MV-4-11 (cell line): ENCODE measurements around the gene REXO1.
"Not testable (repeated sequence)": the region's sequence is repeated elsewhere in the genome, so short reads cannot be mapped to it uniquely, and the experiment has no call there.

Experiments used
- DNase-seq: peaks from one replicate; lab custom pipeline; 2025; lab: John Stamatoyannopoulos, UW

The REXO1 gene

DNA sequence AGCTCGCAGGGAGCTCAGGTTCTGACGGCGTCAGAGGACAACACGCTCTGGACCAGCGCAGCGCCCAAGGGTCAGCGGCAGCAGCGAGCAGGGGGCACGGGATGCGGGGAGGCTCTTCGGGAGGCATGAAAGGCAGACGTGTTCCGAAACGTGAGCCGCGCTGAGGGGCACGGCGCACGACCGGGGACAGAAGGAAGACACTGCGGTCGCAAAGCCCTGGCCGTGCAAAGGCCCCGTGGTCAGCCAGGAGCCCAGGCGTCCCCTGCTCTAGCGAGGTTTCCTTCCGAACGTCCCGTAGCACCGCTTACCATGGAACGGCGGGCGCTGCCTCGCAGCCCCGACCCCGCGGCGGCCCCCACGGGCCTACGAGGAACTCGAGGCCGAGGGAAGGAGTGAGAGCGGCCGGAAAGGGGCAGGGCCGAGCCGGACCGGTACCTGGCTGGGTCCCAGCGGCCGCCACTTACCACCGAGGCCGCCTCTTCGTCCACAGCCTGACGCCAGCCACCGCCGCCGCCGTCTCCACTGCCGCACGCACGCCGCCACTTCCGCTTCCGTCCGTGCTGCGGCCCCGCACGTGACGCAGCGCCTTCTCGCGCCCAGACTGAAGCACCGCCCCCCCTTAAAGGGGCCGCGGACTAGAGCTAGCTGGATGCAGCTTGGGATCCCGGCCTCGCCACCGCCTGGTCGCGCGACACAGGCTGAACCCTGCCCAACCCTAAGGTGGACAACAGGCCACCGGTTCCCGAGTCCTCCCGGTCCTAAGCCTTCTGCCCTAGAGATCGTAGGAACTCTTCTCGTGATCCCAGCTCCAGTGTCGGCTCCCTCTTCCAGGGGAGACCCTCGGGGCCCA lies 27.6 kb upstream of the REXO1 start:
- peak; percentile 93 for DNase-seq

DNA sequence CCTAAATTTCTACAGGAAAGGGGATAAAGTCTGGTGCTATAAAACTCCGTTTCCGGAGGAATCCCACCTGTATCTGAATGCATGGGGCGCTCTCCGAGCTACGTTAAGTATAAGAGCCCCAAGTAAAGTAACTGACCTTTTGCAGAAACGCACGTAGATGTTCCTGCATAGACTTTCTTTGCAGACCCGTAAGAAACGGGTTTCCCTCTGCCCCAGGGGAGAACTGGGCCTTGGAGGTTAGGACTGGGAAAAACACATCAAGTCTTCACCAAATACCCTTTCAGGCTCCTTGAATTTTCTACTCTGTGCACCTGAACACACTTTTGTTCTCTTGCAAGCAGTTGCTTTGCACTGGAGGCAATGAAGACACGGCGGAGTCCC lies 27.0 kb upstream of the REXO1 start:
- DNase-seq: not testable (repeated sequence)

DNA sequence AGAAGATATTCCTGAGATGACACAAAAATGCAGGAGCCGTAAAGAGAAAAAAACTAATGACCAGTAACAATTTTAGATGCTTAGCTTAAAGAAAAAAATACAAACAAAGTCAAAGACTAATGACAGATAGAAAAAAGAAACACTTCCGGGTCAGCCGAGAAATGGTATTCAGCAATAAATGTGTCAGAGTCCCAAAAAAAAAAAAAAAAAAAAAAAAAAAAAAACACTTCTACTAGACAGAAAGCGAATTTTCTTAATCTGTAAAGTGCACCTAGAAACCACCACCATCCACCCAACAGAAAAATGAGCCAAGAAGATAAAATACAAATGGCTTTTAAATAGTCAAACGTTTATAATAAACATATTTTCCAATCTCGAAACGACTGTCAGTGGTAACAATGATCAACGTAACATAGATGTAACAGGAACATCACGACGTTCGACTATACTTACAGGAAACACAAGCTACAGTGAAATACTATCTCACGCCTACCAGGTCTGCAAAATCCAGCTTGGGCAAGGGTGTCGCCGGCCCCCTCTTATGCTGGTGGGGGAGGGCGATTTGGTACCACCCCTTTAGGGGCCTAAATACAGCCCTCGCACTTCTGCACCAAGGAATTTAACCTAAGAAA lies 26.4 kb upstream of the REXO1 start:
- no peak for DNase-seq

DNA sequence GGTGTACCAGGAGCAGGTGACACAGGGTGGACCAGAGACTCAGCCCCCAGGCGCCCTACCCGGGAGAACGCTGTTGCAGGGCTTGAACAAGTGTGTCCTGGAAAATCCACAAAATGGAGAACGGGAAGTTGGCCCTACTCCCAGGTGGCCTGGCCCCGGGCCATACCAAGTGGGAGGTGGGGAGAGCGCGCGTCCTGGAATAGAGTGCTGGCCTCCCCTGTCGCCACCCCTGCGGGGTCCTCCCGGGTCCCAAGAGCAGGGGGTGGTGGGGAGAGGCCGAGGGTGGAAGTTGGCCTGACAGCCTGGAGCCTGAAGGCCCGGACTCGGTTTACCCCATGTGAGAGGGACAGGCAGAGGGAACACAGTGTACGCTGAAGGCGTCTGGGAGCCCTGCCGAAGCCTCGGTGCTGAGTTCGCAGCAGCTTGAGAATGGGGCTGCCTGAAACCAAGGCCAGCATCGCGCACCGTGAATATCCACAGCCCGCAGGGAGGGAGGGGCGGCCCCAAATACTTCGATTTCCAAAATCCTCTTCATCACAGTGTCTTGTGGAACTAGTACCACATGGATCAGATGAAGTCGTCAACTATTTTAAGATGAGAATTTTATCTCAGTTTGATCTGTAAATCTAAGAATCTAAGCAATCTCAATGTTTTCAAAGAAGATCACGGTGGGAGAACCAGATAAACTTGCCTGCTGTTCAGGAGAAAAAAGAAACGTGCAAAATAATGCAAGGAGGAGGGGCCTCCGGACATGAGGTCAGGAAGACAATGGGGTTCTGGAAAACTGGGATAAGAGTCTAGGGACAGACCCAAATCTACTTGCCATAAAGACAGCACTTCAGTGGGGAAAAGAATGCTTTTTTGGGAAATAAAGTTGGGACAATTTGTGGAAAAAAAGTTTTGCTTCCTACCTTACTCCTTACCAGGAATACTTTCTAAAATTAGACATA lies 25.5 kb upstream of the REXO1 start:
- no peak for DNase-seq

DNA sequence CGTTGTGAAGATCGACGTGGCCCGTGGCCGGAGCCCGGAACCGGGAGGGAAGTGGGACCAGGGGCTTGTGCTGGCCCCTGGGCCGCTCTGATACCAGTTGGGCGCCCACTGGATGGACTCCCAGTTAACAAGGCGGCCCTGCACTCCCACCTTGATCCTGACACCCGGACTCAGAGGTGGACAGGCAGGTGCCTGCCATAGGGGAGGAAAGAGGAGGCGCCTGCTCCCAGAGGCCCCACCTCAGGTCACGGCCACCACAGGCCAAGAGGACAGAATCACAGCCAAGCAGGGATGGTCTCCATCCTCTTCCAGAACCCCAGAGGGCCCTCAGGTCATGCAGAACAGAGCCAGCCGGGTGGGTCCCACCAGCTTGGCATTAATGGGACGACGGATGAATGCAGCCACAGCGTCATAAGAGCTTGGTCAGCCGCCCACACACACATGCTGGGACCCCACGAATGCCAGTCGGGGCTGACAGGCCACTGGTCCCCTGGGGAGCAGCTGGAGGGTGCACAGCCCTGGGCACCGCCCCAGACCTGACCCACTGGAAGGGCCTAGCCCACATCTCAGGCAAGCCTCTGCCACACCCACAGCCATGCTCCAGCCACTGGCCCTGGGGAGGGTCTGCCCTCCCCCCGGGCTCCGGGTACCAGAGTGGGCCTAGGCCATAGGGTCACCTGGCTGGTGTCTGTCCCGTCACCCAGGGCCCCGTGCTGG lies 24.7 kb upstream of the REXO1 start:
- no peak for DNase-seq

DNA sequence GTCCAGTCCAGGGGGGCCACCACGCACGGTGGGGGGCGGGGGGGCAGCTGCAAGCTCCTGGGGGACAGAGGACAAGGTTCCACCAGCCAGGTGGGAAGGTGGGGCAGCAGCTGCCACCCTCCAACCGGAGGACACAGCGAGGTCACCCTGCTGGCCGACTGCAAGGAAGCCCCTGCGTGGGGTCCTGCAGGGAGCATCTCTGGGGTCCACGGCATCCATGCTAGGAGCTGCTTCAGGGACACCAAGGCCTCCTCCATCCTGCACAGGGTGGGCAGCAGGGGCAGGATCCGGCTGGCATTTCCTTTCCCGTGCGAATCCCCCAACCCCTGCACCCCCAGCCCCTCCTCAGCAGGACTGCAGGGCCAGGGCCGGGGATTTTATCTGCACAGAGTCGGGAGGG lies 23.3 kb upstream of the REXO1 start:
- DNase-seq: no peak

DNA sequence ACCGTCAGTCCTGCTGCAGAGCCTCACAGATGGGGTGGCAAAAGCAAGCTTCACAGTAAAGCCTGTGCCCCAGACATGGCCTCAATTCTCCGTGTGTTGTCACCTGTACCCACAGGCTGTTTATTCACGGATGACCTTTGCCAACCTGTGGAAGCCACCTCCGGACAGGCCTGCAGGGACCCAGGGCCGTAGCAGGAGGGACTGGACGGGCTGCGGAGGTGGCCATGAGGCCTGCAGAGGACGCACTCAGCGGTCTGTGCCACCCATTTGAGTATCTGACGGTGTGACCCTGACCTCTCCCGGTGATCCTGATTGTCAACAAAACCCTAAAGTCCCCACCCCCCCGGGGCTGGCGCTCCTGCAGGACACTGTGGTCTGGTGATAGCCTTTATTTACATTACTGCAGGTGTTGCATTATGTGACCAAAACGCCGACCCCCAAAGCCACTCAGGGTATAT lies 22.9 kb upstream of the REXO1 start:
- no peak for DNase-seq

DNA sequence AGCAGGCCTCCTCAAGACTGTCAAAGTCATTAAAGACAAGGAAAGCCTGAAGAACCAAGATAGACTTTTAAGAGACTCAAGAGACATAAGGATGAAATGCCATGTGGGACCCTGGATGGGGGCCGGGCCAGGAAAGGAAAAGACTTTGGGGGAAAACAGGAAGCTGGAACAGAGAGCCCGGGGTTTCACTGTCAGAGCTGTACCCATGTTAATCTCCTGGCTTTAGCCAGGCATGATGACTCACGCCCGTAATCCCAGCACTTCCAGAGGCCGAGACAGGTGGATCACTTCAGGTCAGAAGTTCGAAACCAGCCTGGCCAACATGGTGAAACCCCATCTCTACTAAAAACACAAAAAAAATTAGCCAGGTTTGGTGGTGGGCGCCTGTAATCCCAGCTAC lies 20.7 kb upstream of the REXO1 start:
- DNase-seq: peak; percentile 77

DNA sequence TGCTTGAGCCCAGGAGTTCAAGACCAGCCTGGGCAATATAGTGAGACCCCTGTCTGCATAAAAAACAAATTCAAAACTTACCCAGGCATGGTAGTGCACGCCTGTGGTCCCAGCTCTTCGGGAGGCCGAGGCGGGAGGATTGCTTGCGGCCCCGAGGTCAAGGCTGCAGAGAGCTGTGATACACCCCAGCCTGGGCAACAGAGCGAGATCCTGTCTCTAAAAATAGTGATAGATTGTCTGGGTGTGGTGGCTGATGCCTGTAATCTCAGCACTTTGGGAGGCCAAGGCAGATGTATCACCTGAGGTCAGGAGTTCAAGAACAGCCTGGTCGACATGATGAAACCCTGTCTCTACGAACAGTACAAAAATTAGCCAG lies 19.1 kb upstream of the REXO1 start:
- DNase-seq: no peak

DNA sequence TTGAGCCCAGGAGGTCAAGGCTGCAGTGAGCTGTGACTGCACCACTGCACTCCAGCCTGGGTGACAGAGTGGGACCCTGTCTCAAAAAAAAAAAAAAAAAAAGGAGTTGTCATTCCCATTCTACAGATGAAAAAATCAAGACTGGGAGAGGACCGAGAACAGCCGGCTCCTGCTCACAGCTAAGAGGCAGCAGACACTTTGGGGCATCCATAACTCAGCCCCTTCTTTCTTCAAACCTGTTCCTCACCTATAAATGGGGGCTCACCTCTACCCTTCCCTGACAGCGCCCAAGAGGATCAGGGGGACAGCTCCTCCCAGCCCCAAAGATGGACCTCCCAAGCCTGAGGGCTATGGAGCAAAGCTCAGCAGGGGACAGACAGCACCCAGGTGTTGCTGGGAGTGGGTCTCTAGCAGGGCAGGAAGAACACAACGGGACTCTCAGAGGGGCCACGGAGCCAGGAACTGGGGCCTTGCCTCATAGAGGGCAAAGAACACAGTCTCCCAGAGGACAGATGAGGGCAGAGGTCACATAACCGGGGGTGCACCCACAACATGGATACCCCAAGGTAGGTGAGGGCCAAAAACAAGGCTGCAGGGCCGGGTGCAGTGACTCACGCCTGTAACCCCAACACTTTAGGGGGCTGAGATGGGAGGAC lies 18.5 kb upstream of the REXO1 start:
- no peak for DNase-seq

DNA sequence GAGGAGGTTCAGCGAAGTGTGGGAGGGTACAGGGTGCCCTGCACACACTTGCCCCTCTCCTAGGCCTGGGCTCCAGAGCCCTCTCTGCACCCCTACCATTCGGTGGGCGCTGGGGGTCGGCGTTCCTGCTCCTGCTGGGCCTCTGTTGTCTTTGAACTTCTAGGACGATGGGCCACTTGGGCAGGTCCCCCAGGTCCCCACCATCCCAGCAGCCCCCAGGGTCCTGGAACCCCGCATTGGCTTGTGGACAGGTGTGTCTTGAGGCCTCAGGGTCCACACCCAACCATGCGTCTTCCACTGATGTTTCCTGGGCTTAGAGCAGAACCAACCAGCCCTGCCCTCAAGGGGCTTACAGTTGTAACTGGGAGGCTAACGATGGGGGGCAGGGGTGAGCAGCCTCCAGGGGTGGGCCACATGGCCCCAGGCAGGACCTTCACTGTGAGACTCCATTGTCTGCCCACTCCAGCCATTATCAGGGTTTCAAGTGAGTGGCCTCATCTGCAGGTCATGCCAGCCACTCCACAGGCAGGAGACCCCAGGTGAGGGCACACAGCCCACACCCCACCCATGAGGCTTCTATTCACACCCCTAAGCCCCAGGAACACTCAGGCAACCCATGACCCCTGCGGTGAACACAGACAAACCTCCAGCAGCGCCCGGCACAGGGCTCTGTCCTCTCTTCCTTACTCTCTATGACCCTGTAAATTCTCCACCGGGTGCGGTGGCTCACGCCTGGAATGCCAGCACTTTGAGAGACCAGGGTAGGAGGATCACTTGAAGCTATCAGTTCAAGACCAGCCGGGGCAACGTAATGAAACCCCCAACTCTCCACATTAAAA lies 17.1 kb upstream of the REXO1 start:
- DNase-seq: no peak

DNA sequence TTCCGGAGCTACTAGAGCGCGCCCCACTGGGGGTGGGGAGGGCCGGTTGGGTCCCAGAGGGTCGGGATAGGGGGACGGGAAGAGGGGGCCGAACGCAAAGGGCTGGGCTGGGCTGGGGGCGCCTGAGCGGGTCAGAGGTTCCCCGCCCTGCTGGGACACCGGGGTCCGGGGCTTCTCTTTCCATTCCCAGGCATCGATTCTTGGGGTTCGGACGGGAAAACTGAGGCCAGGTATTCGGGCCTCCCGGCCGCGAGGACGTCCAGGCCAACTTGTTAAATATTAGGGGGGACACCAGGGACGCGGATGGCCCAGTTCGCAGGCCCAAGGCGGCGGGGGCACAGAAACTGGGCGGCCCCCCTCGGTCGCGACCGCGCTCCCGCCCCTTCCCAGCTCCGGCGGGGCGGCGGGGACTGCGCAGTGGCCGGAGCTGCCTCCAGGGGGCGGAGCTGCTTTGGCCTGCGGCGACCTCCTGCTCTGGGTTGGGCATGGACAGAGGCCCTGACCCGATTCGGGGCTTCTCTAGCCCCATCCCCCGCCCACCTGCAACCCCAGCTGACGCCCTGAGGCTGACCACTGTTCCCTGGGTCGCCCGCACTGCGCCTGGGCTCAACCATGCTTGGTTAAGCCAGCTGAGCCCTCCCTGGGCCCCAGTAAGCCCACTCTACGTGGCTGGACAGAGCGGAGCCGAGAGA lies 16.3 kb upstream of the REXO1 start:
- DNase-seq: peak; percentile 72

DNA sequence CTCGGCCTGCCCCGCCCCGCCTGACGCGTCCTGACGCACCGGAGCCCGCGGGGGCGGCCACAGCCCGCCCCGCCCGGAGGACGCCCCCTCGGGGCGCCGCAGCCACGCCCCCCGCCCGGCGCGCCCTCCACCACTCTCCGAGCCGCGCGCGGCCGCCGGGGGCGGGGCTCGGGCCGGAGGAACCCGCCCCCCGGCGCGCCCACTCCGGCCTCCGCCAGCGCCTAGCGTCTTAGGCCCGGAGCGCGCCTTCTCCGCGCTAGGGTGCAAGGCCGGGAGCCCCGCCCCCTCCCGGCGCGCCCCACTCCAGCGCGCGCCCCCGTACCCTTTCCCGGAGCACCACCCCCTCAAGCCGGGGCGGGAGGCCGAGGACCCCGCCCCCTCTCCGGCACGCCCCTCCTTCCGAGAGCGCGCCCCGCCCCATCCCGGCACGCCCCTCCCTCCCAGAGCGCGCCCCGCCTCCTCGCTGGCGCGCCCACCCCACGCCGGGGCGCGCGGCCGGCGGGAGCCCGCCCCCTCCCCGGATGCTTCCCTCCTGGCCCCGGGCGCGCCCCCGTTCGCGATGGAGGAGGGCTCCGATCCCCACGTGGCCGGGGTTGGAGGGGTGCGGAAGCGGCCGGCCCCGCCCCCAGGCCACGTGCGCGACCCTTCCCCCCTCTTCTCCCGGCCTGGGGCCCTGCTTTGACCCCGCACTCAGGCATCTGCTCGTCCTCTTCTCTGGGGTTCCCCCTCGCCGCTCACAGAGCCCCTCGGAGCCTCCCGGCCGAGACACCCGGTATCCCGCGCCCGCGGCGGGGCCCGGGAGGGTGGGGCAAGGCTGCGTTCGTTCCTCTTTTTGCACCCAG lies 15.6 kb upstream of the REXO1 start:
- peak; percentile 93 for DNase-seq

DNA sequence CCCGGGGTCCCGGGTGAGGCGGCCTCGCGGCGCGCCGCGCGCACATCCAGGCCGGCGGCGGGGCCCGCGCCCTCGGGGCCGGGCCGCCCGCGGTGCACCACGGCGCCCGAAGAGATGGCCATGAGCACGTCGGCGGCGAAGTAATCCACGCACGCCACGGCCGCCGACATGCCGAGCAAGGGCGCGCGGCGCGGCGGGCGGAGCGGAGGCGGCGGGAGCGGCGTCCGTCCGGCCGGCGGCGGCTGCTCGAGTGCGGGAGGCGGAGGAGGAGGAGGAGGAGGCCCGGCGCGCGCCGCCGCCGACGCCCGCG lies 15.0 kb upstream of the REXO1 start, which contains the start of gene KLF16:
KLF16 (minus strand) TSS at position 252 of the 310 bp plus-strand sequence; CDS start at position 170, 82 bp downstream.
- no peak for DNase-seq

DNA sequence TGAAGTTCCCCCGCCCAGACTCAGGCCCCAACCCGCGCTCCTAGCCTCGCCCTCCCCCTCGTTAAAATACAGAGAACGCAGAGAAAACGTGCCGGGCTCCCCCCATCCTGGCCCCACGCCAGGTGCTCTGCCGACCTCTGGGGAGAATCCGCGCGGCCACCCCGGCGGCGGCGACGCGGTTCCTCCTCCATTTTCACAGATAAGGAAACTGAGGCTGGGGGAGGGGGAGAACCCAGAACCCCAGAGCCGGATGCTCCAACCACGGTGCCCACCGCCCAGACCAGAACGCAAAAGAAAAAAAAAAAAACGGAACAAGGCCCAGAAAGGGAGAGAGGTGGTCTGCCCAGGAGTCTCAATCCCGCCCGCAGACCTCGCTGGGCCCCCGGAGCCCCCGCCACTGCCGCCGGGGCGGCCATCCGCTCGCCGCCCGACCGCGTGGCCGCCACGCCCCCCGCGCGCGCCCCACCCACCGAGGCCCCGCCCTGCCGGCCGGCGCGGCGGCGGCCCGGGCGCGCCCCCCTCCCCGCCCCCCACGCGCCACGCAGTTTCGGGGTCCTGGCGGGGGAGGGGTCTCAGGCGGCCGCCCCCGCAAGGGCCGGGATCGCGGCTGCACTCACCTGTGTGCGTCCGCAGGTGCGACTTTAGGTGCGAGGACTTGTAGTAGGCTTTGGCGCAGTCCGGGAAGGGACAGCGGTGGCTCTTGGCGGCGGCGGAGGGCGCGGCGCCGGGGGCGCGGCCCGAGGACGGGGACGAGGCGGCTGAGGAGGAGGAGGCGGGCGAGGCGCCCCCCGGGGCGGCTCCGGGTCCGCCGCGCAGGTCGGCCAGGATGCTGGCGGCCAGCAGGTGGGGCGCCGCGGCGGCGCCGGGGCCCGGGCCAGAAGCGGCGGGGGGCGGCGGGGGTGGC lies 14.4 kb upstream of the REXO1 start:
- DNase-seq: no peak

DNA sequence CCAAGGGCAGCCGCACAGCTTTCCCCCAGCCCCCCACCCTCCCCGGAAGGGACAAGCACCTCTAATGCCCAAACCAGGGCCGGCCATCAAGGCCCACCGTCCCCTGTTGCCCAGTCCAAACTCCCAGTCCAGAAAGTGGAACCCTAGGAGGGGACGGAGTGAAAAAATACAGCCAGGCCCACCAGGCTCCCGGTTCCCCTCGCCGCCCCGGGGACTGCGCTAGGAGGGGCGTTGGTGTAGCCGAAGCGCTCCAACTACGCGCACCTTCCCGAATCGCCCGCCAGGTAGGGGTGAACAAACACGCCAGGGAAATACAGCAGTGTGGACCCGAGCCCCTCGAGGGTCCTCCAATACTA lies 13.8 kb upstream of the REXO1 start:
- no peak for DNase-seq

DNA sequence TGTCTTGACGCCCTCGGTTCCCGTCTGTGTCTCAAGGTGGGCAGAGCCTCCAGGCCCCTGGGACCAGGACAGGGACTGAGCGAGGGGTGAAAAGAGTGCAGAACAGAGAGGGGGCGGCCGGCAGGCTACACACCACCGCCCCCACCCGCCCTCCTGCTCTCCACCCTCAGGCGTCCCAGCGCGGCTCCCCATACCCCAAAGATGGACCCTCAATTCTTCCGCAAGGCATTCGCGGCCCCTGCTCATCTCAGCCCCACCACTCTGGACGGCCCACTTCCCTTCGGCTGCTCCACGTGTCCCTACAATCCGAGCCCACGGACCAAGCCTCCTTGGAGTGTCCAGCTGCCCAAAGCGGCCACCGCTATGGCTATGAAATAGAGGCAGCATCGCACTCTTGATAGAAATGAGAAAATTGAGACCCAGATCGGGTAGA lies 13.3 kb upstream of the REXO1 start:
- DNase-seq: no peak
